ENCODE measurements around the gene ATG4B. TPM values are rescaled to one million over a fixed set of nuclear protein-coding genes. Genes with fewer than 3 reads are reported as not detected.
A peak's percentile ranks its signal among the peaks of the same experiment; 100 is the strongest.

The ATG4B gene
- total RNA-seq, 1 donor from 2014 or later: 83.2 TPM

DNA sequence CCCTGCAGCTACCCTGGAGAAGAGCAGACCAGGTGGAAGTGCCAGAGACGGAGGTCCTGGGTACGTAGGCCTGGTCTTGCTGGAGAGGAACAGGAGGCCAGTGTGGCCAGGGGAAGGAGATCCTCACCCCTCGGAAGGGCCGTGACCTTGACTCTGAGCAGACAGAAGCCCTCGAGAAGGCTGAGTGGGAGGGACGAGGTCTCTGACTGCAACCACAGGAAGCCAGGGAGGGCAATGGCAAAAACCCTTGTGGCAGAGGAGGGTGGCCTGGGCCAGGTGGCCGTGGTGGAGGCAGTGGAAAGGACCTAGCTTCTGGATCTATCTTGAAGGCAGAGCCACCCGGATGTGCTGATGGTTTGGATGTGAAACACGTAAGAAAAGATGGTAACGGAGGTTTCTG, 28.6 kb upstream of the ATG4B start:
- H3K4me1 ChIP-seq (ENCODE audit: insufficient read depth, low read length): peaks cover 6% of the 10 kb centered on the region

GRCh38 chr2:241609859-241610793, 27.4 kb upstream of the ATG4B start:
- H3K27me3 Mint-ChIP-seq (ENCODE audit: low read depth, unreplicated experiment): no peaks in the 10 kb centered on the region
- H3K4me3 Mint-ChIP-seq (ENCODE audit: unreplicated experiment): peak overlapping the region; percentile 76
- Histone ChIP-seq H3K27ac (ENCODE audit: low read depth, low read length) (peak overlapping the region; percentile 47), H4K20me1 (ENCODE audit: insufficient read depth, low read length) (peaks cover 36% of the 10 kb centered on the region), H3K4me3 (ENCODE audit: insufficient read depth, low read depth, low read length) (peak overlapping the region; percentile 56), H3K79me2 (ENCODE audit: insufficient read depth, low read length) (peaks cover 68% of the 10 kb centered on the region), H3K4me2 (ENCODE audit: low read length) (peak overlapping the region; percentile 89), H3K9me3 (ENCODE audit: insufficient read depth, low read depth, low read length) (no peaks in the 10 kb centered on the region), H3K36me3 (ENCODE audit: insufficient read depth, low read length) (no peaks in the 10 kb centered on the region), H3K4me1 (ENCODE audit: insufficient read depth, low read length) (peaks cover 6% of the 10 kb centered on the region), H3K27me3 (ENCODE audit: insufficient read depth, low read length) (no peaks in the 10 kb centered on the region), H3K9ac (ENCODE audit: low read length) (peak overlapping the region; percentile 83), H2AFZ (ENCODE audit: low read depth, low read length) (peak overlapping the region; percentile 60)
- DNase-seq (ENCODE audit: low read depth) (peak; percentile 74), FAIRE-seq (no peak)
- no peaks in the 10 kb centered on the region for H3K9me3 Mint-ChIP-seq (ENCODE audit: unreplicated experiment)
- TF ChIP-seq, protein P1, sequence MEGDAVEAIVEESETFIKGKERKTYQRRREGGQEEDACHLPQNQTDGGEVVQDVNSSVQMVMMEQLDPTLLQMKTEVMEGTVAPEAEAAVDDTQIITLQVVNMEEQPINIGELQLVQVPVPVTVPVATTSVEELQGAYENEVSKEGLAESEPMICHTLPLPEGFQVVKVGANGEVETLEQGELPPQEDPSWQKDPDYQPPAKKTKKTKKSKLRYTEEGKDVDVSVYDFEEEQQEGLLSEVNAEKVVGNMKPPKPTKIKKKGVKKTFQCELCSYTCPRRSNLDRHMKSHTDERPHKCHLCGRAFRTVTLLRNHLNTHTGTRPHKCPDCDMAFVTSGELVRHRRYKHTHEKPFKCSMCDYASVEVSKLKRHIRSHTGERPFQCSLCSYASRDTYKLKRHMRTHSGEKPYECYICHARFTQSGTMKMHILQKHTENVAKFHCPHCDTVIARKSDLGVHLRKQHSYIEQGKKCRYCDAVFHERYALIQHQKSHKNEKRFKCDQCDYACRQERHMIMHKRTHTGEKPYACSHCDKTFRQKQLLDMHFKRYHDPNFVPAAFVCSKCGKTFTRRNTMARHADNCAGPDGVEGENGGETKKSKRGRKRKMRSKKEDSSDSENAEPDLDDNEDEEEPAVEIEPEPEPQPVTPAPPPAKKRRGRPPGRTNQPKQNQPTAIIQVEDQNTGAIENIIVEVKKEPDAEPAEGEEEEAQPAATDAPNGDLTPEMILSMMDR (IDR thresholded peaks at IDR 0.05; ENCODE audit: insufficient read depth, low read depth, low read length): no peak
- TF ChIP-seq EZH2 (IDR thresholded peaks at IDR 0.05; ENCODE audit: insufficient read depth, low read length): no peak
- H3K4me1 Mint-ChIP-seq (ENCODE audit: low read depth, unreplicated experiment): peaks cover 9% of the 10 kb centered on the region
- H3K36me3 Mint-ChIP-seq (ENCODE audit: low read depth, unreplicated experiment): peaks cover 6% of the 10 kb centered on the region
- no peak overlapping the region for H3K27ac Mint-ChIP-seq (ENCODE audit: unreplicated experiment)

More for the DNA sequence above, 28.6 kb upstream of the ATG4B start:
- Mint-ChIP-seq H3K36me3 (ENCODE audit: low read depth, unreplicated experiment) (peaks cover 8% of the 10 kb centered on the region), H3K9me3 (ENCODE audit: unreplicated experiment) (no peaks in the 10 kb centered on the region), H3K4me1 (ENCODE audit: low read depth, unreplicated experiment) (peaks cover 9% of the 10 kb centered on the region), H3K27ac (ENCODE audit: unreplicated experiment) (peak overlapping the region; percentile 72), H3K27me3 (ENCODE audit: low read depth, unreplicated experiment) (no peaks in the 10 kb centered on the region), H3K4me3 (ENCODE audit: unreplicated experiment) (peak overlapping the region; percentile 76)
- TF ChIP-seq, protein P1 (IDR thresholded peaks at IDR 0.05; ENCODE audit: insufficient read depth, low read depth, low read length): no peak
- TF ChIP-seq EZH2 (IDR thresholded peaks at IDR 0.05; ENCODE audit: insufficient read depth, low read length): no peak
- Histone ChIP-seq H4K20me1 (ENCODE audit: insufficient read depth, low read length) (peaks cover 27% of the 10 kb centered on the region), H2AFZ (ENCODE audit: low read depth, low read length) (no peak overlapping the region), H3K27ac (ENCODE audit: low read depth, low read length) (no peak overlapping the region), H3K27me3 (ENCODE audit: insufficient read depth, low read length) (no peaks in the 10 kb centered on the region), H3K4me3 (ENCODE audit: insufficient read depth, low read depth, low read length) (no peak overlapping the region), H3K79me2 (ENCODE audit: insufficient read depth, low read length) (peaks cover 58% of the 10 kb centered on the region), H3K9me3 (ENCODE audit: insufficient read depth, low read depth, low read length) (no peaks in the 10 kb centered on the region), H3K9ac (ENCODE audit: low read length) (no peak overlapping the region), H3K36me3 (ENCODE audit: insufficient read depth, low read length) (peaks cover 4% of the 10 kb centered on the region), H3K4me2 (ENCODE audit: low read length) (no peak overlapping the region)
- DNase-seq (ENCODE audit: low read depth) (no peak), FAIRE-seq (no peak)
